HUES64 (cell line): Measurements from ENCODE around the gene RUBCNL. TPM values are rescaled to one million over a fixed set of nuclear protein-coding genes. Genes with fewer than 3 reads are reported as not detected.
"Not testable (repeated sequence)": the region's sequence is repeated elsewhere in the genome, so short reads cannot be mapped to it uniquely, and the experiment has no call there.

Experiments
- H3K27ac ChIP-seq: 2 replicates; pipeline ENCODE4 v1.7.0; 2013; ENCODE audit warnings: low read depth, low read length, inconsistent platforms
- H3K27me3 ChIP-seq: 2 replicates; pipeline ENCODE4 v1.6.1; 2013; ENCODE audit warnings: mild to moderate bottlenecking, low read length; ENCODE audit not compliant: insufficient read depth
- H3K36me3 ChIP-seq: 2 replicates; pipeline ENCODE4 v1.6.1; 2013; ENCODE audit warnings: mild to moderate bottlenecking, low read length; ENCODE audit not compliant: insufficient read depth
- H3K4me1 ChIP-seq: 2 replicates; pipeline ENCODE4 v1.6.1; 2013; ENCODE audit warnings: mild to moderate bottlenecking, low read length, moderate library complexity; ENCODE audit not compliant: insufficient read depth
- H3K4me3 ChIP-seq: 2 replicates; pipeline ENCODE4 v1.5.1; 2013; ENCODE audit warnings: mild to moderate bottlenecking, low read length, moderate library complexity
- H3K9ac ChIP-seq: 2 replicates; pipeline ENCODE4 v1.6.1; 2013; ENCODE audit warnings: mild to moderate bottlenecking, low read depth, low read length
- H3K9me3 ChIP-seq: 2 replicates; pipeline ENCODE4 v1.6.1; 2013; ENCODE audit warnings: low read depth, low read length; ENCODE audit not compliant: insufficient read depth
- WGBS: fragments of 150-250, 120-280 bp; methylation state at CpG from one replicate; pipeline ENCODE4 v1.1.7; 2013; ENCODE audit warnings: missing lambda C conversion rate; 5-methylcytosine and 5-hydroxymethylcytosine counted together
- polyA plus RNA-seq, 2 experiments: library from polyadenylated mRNA; stranded (reverse); fragments of 50-300 nt; gene quantifications; one replicate each; pipeline ENCODE4 v1.2.3, GENCODE V29; 2013

Gene RUBCNL, protein sequence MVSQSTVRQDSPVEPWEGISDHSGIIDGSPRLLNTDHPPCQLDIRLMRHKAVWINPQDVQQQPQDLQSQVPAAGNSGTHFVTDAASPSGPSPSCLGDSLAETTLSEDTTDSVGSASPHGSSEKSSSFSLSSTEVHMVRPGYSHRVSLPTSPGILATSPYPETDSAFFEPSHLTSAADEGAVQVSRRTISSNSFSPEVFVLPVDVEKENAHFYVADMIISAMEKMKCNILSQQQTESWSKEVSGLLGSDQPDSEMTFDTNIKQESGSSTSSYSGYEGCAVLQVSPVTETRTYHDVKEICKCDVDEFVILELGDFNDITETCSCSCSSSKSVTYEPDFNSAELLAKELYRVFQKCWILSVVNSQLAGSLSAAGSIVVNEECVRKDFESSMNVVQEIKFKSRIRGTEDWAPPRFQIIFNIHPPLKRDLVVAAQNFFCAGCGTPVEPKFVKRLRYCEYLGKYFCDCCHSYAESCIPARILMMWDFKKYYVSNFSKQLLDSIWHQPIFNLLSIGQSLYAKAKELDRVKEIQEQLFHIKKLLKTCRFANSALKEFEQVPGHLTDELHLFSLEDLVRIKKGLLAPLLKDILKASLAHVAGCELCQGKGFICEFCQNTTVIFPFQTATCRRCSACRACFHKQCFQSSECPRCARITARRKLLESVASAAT
- polyA plus RNA-seq (2013, experiment 1 of 2): 1.6 TPM
- 1.8 TPM for polyA plus RNA-seq (2013, experiment 2 of 2)

DNA sequence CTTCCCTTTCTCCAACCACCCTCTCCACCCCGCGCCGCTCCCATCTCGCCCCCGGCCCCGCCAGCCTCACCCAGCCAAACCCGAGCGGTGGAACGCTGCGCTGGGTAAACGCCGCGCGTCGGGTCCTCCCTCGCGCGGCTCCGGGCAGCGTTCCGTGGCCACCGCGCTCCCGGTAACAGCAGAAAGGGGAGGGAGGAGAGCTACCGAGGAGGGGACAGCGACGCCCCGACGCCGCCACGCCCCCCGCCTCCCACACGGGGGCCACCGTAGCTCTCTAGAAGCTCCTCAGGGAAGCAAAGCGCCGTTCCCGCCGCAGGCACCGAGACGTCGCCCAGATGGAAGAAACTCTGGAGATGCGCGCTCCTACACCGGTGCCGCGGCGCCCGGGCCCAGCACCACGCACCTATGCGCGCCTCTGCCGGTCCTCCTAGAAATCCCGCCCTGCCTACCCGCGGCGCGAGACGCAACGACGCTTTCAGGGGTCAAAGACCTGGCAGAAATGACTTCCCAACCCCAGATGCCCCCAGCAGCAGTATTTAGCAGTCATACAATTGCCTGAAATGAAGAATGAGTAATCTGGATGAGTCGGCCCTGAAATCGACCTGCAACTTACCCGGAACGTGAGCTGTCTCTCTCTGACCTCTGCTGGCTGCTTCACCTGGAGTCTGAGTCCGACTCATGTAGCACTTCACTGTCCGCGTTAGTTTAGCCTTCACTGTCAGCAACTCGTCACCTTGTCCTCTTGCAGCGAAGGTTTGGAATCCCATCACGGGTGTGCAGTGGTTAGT lies at the start of gene RUBCNL:
RUBCNL (minus strand) TSS at position 189 of the 788 bp plus-strand sequence. CDS start 14,777 bp downstream, outside the sequence.
- Histone ChIP-seq H3K36me3 (no peaks in the 10 kb centered on the region), H3K9me3 (no peaks in the 10 kb centered on the region), H3K4me3 (peak within 1 kb of the TSS; percentile 85), H3K27ac (no peak within 1 kb of the TSS), H3K9ac (peak within 1 kb of the TSS; percentile 53), H3K27me3 (peaks cover 70% of the 10 kb centered on the region), H3K4me1 (peaks cover 22% of the 10 kb centered on the region)
- WGBS: 1% methylated on average over 70 of the region's 70 CpGs

DNA sequence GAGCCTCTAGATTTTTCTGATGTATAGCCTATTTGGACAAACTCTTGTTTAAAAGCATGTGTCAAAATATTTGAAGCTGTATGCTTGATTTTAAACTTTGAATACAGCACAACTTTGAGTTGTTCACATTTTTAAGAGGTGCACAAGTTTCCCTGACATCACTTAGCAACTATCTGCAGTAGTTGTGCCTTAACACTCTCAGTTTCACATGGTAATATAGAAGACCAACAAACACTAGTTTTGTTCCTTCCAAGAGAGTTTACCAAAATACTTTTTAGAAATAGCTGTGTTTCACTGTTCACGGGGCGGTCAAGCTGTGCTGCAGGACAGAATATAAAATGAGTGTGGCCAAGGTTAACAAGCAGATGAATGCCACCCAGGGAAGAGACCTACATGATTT lies 42.5 kb upstream of the RUBCNL start:
- H3K9me3 ChIP-seq, H3K27ac ChIP-seq, H3K4me1 ChIP-seq, H3K27me3 ChIP-seq, H3K9ac ChIP-seq, H3K4me3 ChIP-seq, H3K36me3 ChIP-seq: not testable (repeated sequence)
- WGBS: 100% methylated on average over 1 of the region's 2 CpGs

DNA sequence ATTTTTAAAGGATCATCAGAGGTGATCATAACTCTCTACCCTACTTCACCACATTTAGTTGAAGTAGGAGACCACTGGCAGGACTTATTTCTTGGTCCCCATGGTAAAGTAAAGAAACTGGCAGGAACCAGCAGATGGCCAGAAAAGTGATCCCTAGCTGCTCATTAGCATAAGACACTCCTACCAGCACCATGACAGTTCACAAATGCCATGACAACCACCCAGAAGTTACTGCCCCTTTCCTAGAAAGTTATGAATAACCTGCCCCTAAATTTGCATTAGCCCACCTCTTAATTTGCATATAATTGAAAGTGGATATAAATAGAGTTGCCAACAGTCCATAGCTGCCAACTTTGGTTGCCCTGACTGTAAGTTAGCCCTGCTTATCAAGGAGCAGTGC lies 18.4 kb upstream of the RUBCNL start:
- no peak overlapping the region for H3K27ac ChIP-seq
- no peaks in the 10 kb centered on the region for H3K4me1 ChIP-seq
- no peak overlapping the region for H3K4me3 ChIP-seq

DNA sequence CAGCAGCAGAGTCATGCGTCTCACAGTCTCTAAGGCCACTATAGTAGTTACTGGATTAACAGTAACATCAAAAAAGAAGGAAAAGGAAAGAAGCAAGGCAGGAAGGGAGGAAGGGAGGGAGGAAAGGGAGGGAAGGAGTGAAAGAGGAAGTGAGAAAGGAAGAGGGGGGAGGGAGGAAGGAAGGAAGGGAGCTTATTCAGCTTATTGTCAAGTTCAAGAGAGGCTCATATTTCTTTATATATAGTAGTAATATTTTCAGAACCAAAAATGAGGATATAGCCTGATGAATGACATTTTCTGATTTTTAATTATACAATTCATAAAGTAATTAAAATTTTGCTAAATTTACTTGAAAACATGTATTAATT lies 17.7 kb upstream of the RUBCNL start:
- Histone ChIP-seq H3K27ac (no peak overlapping the region), H3K9ac (no peak overlapping the region), H3K36me3 (no peaks in the 10 kb centered on the region), H3K27me3 (no peaks in the 10 kb centered on the region), H3K9me3 (peaks cover 20% of the 10 kb centered on the region), H3K4me3 (no peak overlapping the region), H3K4me1 (no peaks in the 10 kb centered on the region)
- WGBS: 80% methylated on average over 1 of the region's 1 CpG

More for the DNA sequence above, 18.4 kb upstream of the RUBCNL start:
- Histone ChIP-seq H3K27me3 (no peaks in the 10 kb centered on the region), H3K9me3 (peaks cover 20% of the 10 kb centered on the region), H3K36me3 (no peaks in the 10 kb centered on the region), H3K9ac (no peak overlapping the region)

DNA sequence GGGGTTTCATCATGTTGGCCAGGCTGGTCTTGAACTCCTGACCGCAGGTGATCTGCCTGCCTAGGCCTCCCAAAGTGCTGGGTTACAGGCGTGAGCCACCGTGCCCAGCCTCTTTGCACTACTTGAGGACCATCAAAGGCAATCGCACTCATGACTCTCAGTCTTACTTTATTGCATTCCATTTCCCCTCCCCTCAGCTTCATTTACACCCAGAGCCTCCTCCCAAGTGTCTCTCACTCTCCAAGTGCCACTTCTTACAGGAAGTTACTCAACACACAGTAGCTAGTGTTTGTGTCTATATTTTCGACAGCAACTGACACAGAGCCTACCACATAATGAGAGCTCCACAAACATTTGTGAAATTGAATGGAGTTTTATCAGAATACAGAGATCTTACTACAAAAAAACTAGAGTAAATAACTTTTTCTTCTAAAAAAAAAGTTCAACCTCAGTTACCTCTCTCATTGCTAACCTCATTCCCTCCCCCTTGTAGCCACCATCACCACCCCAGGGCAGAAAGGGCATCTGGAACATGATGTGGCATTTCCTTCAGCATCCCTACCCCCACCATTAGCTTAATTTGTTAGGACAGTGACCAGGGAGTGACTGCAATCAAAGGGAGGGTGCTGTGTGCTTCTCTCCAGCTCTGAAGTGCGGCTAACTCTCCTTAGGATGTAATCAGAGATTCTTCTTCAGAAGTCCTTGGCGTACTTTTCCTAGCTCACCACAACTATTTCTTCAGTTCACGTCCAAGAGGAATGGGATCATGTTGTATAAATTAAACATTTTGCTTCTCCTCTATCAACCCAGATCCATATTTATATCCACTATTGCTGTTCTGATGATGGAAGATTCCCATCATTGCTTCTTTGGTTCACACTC lies 17.0 kb upstream of the RUBCNL start:
- Histone ChIP-seq H3K4me3 (no peak overlapping the region), H3K9me3 (peaks cover 20% of the 10 kb centered on the region), H3K27me3 (no peaks in the 10 kb centered on the region), H3K36me3 (no peaks in the 10 kb centered on the region), H3K9ac (no peak overlapping the region), H3K4me1 (no peaks in the 10 kb centered on the region), H3K27ac (no peak overlapping the region)
- WGBS: 86% methylated on average over 5 of the region's 8 CpGs

DNA sequence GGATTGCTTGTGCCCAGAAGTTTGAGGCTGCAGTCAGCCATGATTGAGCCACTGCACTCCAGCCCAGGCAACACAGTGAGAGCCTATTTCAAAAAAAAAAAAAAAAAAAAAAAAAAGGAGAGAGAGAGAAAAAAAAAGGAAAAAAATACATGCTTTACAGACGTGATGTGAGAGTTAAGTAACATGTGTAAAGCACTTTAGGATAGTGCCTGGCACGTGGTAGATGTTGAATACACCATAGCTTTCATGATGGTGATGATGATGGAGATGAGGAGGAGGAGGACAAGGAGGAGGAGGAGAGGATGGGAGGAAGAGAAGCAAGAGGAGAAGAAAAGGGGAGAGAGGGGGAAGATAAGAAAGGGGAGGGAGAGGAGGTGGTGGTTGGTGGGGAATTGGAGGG lies 15.1 kb upstream of the RUBCNL start:
- no peak overlapping the region for H3K4me3 ChIP-seq
- no peaks in the 10 kb centered on the region for H3K27me3 ChIP-seq
- no peak overlapping the region for H3K27ac ChIP-seq
- H3K9ac ChIP-seq: no peak overlapping the region
- 85% methylated on average over 2 of the region's 2 CpGs for WGBS
- no peaks in the 10 kb centered on the region for H3K4me1 ChIP-seq
- peaks cover 20% of the 10 kb centered on the region for H3K9me3 ChIP-seq
- H3K36me3 ChIP-seq: no peaks in the 10 kb centered on the region

DNA sequence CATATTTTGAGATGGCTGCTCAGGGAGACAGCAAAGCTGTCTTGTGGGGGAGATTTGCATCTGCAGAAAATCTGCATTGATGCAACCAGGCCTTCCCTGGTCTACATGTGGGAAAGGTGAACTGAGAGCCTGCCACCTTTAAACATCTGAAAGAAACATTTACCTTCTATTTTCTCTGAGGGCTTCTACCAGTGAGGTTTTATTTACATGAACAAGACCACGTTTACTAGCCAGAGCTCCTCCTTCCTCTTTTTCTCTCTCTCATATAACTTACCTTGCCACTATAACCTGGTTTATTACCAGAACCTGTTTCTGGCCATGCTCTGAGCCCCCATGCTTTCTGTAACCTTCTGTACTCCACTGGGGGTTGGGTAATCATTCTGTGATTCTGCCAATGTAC lies 14.4 kb upstream of the RUBCNL start:
- H3K9ac ChIP-seq: no peak overlapping the region
- H3K36me3 ChIP-seq: no peaks in the 10 kb centered on the region
- H3K4me1 ChIP-seq: no peaks in the 10 kb centered on the region
- H3K27me3 ChIP-seq: no peaks in the 10 kb centered on the region
- no peak overlapping the region for H3K4me3 ChIP-seq
- H3K27ac ChIP-seq: no peak overlapping the region
- WGBS: 64% methylated on average over 1 of the region's 1 CpG
- peaks cover 20% of the 10 kb centered on the region for H3K9me3 ChIP-seq

DNA sequence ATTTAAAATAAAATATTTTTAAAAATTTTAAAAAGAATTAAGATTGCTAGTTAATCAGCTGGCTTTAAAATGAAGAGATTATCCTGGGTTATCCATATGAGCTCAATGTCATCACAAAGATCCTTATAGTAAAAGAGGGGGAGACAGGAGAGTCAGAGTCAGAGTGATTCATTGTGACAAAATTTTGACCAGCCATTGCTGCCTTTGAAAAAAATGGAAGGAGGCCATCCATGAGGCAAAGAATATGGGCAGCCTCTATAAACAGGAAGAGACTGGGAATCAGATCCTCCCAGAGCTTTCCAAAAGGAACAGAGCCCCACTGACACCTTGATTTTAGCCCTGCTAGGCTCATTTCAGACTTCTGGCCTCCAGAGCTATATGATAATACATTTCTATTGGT lies 9.3 kb upstream of the RUBCNL start:
- H3K9me3 ChIP-seq: no peaks in the 10 kb centered on the region
- H3K27me3 ChIP-seq: no peaks in the 10 kb centered on the region; the same call in 1 of the 2 replicates
- no peak overlapping the region for H3K27ac ChIP-seq
- no peak overlapping the region for H3K4me3 ChIP-seq
- H3K9ac ChIP-seq: no peak overlapping the region
- no peaks in the 10 kb centered on the region for H3K4me1 ChIP-seq
- no peaks in the 10 kb centered on the region for H3K36me3 ChIP-seq

DNA sequence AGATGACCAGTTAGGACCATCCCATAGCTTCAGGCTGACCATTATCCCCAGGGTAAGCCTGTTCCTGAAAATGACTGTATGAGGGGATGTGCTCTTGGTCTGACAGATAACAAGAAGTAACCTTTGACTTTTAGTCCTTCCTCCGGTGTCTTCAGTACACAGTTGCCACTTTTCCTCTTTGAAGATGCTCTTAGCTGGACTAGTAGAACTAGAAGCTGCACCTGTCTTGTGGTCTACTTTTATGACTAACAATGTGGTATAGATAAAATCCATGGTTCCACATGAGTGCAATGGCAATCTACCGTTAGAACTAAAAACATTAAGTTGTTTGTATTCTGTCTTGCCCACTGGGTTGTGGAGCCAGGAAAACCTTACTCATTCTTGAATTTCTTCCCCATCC lies 5.9 kb upstream of the RUBCNL start:
- no peak overlapping the region for H3K9ac ChIP-seq
- peaks cover 18% of the 10 kb centered on the region for H3K27me3 ChIP-seq
- 98% methylated on average over 2 of the region's 2 CpGs for WGBS
- no peak overlapping the region for H3K4me3 ChIP-seq
- no peak overlapping the region for H3K27ac ChIP-seq
- peaks cover 14% of the 10 kb centered on the region; the same call in 1 of the 2 replicates for H3K4me1 ChIP-seq
- no peaks in the 10 kb centered on the region for H3K9me3 ChIP-seq
- no peaks in the 10 kb centered on the region for H3K36me3 ChIP-seq

DNA sequence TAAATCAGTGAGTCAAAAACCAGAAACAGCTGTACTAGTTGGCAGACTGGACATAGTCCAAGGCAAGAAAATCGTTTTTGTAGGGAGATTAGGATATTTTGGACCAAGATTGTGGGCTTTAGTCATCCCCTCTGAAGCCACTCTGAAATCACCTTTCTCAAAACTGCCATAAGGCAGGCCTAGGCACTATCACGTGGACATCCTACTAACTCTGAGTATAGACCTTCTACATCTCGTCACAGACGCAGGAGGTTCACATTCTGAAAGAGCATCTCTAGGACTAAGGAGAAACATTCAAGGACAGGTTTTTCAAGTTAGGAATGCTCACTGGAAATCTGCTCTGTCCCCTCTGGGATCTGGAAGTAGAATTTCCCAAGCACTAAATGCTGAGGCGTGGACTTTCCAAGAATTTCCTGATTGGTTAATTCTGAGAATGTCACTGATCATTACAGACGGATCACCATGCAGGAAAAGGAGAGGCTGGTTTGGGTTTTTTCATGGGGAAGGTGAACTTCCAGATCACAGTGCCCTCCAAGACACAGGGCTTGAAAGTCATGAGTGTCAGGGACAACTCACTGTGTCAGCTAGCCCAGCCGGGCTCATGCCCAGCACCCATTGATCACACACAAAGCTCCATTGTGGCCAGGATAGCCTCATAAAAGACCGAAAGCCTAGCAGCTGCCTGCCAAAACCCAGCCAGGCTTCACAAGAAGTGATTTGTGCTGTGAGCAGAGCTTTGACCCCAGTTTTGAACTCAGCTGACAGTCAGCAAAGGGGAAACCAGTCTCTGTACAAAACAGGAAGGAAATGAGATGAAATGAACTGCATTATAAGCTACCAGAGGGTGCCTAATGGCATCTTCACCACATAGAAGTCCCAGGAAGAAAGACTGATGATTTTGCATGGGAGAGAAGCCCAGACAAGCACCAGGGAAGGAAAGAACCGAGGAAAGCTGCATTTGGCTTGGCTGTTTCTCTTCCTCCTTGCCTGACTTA lies 2.7 kb upstream of the RUBCNL start:
- no peaks in the 10 kb centered on the region for H3K36me3 ChIP-seq
- H3K4me3 ChIP-seq: no peak overlapping the region

More for the DNA sequence above, 2.7 kb upstream of the RUBCNL start:
- Histone ChIP-seq H3K4me1 (peaks cover 22% of the 10 kb centered on the region), H3K9ac (no peak overlapping the region), H3K27me3 (peaks cover 50% of the 10 kb centered on the region), H3K9me3 (no peaks in the 10 kb centered on the region), H3K27ac (no peak overlapping the region)
- WGBS: 77% methylated on average over 9 of the region's 9 CpGs
